Fibroblast of lung (primary cell): ENCODE results near the gene PLSCR4. TPM values are rescaled to one million over a fixed set of nuclear protein-coding genes. Genes with fewer than 3 reads are reported as not detected.

Experiments
- DNase-seq, 2 donors: peaks; one replicate each; pipeline versions ENCODE4 v3.0.0 to v3.0.0-alpha.2; 2010; ENCODE audit warnings: low read depth in 2 of 2
- H2AFZ ChIP-seq: 2 replicates; pipeline ENCODE4 v1.5.1; 2012; ENCODE audit warnings: low read length, control low read depth, inconsistent platforms
- H3K27ac ChIP-seq: 2 replicates; pipeline ENCODE4 v1.5.1; 2011; ENCODE audit warnings: low read length, control low read depth; ENCODE audit not compliant: insufficient read depth
- H3K27me3 ChIP-seq: 2 replicates; pipeline ENCODE4 v1.5.1; 2011; ENCODE audit warnings: mild to moderate bottlenecking, low read length; ENCODE audit not compliant: control insufficient read depth, insufficient read depth
- H3K36me3 ChIP-seq: 2 replicates; pipeline ENCODE4 v1.5.1; 2011; ENCODE audit warnings: low read length; ENCODE audit not compliant: control insufficient read depth, insufficient read depth
- H3K4me1 ChIP-seq: 2 replicates; pipeline ENCODE4 v1.5.1; 2011; ENCODE audit warnings: low read length; ENCODE audit not compliant: control insufficient read depth, insufficient read depth; ENCODE audit errors: extremely low read depth
- H3K4me2 ChIP-seq: 2 replicates; pipeline ENCODE4 v1.5.1; 2011; ENCODE audit warnings: low read length, control low read depth; ENCODE audit not compliant: insufficient read depth; ENCODE audit errors: extremely low read depth
- H3K4me3 ChIP-seq, 4 experiments: fragments of 200-600 bp in 1 of 4; sonication (generic) in 1 of 4; replicated peaks in 1 of 4; 2 replicates each; pipeline ENCODE4 v1.5.1; 2011 to 2016; ENCODE audit warnings: low read length in 4 of 4, low read depth in 3 of 4, mild to moderate bottlenecking in 3 of 4, control low read depth in 2 of 4, inconsistent platforms in 1 of 4, mixed read lengths in 1 of 4; ENCODE audit not compliant: insufficient read depth in 1 of 4; ENCODE audit errors: control extremely low read depth in 1 of 4
- H3K79me2 ChIP-seq: 2 replicates; pipeline ENCODE4 v1.5.1; 2012; ENCODE audit warnings: mild to moderate bottlenecking, low read length, inconsistent platforms; ENCODE audit not compliant: control insufficient read depth, insufficient read depth
- H3K9ac ChIP-seq: 2 replicates; pipeline ENCODE4 v1.5.1; 2011; ENCODE audit warnings: mild to moderate bottlenecking, low read length, control low read depth; ENCODE audit not compliant: insufficient read depth
- H3K9me3 ChIP-seq: 2 replicates; pipeline ENCODE4 v1.5.1; 2012; ENCODE audit warnings: low read depth, low read length; ENCODE audit not compliant: control insufficient read depth, insufficient read depth
- H4K20me1 ChIP-seq: 2 replicates; pipeline ENCODE4 v1.5.1; 2011; ENCODE audit warnings: low read length; ENCODE audit not compliant: control insufficient read depth, insufficient read depth; ENCODE audit errors: extremely low read depth
- CTCF ChIP-seq, 2 donors: IDR thresholded peaks in 1 of 2; conservative IDR thresholded peaks in 1 of 2; 1 replicate in 1 of 2; 2 replicates in 1 of 2; pipeline ENCODE4 v1.5.1; 2011 to 2012; ENCODE audit warnings: low read length in 2 of 2, control low read depth in 1 of 2, inconsistent platforms in 1 of 2, low read depth in 1 of 2, mild to moderate bottlenecking in 1 of 2
- EZH2 ChIP-seq: IDR thresholded peaks from 2 replicates; pipeline ENCODE4 v1.5.1; 2012; ENCODE audit warnings: low read length, control low read depth, mild to moderate bottlenecking; ENCODE audit errors: missing control alignments
- polyA plus RNA-seq, 2 donors: library from polyadenylated mRNA; depleted of rRNA in 1 of 2; stranded (reverse) in 1 of 2; unstranded in 1 of 2; fragments of >200 nt; gene quantifications; 2 replicates each; pipeline ENCODE4 v1.2.1, GENCODE V29; 2011 to 2012; ENCODE audit warnings: missing spikeins in 1 of 2
- total RNA-seq: library from RNA; depleted of rRNA; stranded (reverse); fragments of >200 nt; gene quantifications from 2 replicates; pipeline ENCODE4 v1.2.1, GENCODE V29; 2014

PLSCR4 gene
- total and polyA plus RNA-seq, 2 donors (not counting 1 experiment from before 2014, with no cell fraction given), result 36.7 to 57.6 TPM

GRCh38 chr3:146178006-146178689, 72.8 kb downstream of the PLSCR4 start:
- H3K36me3 ChIP-seq, result no peaks in the 10 kb centered on the region
- DNase-seq, result no peak
- no peak overlapping the region for H2AFZ ChIP-seq
- no peaks in the 10 kb centered on the region for H3K4me1 ChIP-seq
- H3K4me2 ChIP-seq, result no peak overlapping the region
- no peak overlapping the region for H3K27ac ChIP-seq
- no peak for TF ChIP-seq EZH2
- TF ChIP-seq CTCF (conservative IDR thresholded peaks at IDR 0.05 in 1 of 2, IDR thresholded peaks at IDR 0.05 in 1 of 2; ENCODE audit: low read depth in 1 of 2, low read length in 2 of 2), result no peak
- no peaks in the 10 kb centered on the region for H3K9me3 ChIP-seq
- no peaks in the 10 kb centered on the region for H3K27me3 ChIP-seq
- no peaks in the 10 kb centered on the region for H4K20me1 ChIP-seq
- H3K4me3 ChIP-seq, result no peak overlapping the region
- no peaks in the 10 kb centered on the region for H3K79me2 ChIP-seq
- H3K9ac ChIP-seq, result no peak overlapping the region

DNA sequence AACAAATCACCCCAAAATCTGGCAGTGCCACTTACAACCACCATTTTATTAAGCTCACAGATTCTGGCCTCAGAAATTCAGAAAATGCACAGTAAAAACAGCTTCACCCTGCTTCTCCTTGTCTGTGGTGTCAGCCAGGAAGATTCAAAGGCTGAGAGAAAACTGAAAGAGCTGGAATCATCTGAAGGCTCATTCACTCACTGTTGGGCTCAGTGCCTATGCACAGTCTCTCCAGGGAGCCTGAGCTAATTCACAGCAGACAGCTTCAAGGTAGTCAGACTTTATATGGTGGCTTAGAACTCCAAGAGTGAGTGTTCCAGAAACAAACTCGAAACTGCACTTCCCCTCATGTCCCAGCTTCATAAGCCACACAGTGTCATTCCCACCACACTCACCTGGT, 73.4 kb downstream of the PLSCR4 start:
- no peaks in the 10 kb centered on the region for H3K36me3 ChIP-seq
- H3K9me3 ChIP-seq, result no peaks in the 10 kb centered on the region
- DNase-seq, result no peak
- H4K20me1 ChIP-seq, result no peaks in the 10 kb centered on the region
- no peaks in the 10 kb centered on the region for H3K27me3 ChIP-seq
- no peak overlapping the region for H3K27ac ChIP-seq
- H3K9ac ChIP-seq, result no peak overlapping the region
- H3K4me2 ChIP-seq, result no peak overlapping the region
- H3K4me1 ChIP-seq, result no peaks in the 10 kb centered on the region
- no peak overlapping the region for H2AFZ ChIP-seq
- no peaks in the 10 kb centered on the region for H3K79me2 ChIP-seq
- no peak overlapping the region for H3K4me3 ChIP-seq
- TF ChIP-seq CTCF (conservative IDR thresholded peaks at IDR 0.05 in 1 of 2, IDR thresholded peaks at IDR 0.05 in 1 of 2; ENCODE audit: low read depth in 1 of 2, low read length in 2 of 2) (no peak), EZH2 (no peak)

DNA sequence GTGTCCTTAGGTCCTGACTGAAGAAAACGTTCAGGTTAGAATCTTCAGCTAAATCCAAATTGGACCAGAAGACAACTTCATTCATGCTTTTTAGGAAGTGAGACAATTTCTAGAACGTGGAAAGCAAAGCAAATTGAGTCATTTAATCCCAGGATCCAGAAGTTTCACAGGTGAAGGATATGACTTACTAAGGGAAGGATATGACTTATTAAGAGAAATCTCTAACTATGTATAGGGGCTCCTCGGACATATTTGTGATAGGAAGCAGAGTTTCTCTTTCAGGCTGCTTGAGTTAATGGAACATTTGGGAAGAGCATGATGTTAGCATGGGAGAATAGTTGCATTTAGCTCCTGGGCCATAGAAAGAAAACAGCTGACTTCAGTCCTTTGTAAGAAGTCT, 73.8 kb downstream of the PLSCR4 start:
- no peak overlapping the region for H3K4me3 ChIP-seq
- no peaks in the 10 kb centered on the region for H3K79me2 ChIP-seq
- H4K20me1 ChIP-seq, result no peaks in the 10 kb centered on the region
- H3K4me2 ChIP-seq, result no peak overlapping the region
- H3K9ac ChIP-seq, result no peak overlapping the region
- H3K36me3 ChIP-seq, result no peaks in the 10 kb centered on the region
- no peak overlapping the region for H2AFZ ChIP-seq
- no peaks in the 10 kb centered on the region for H3K27me3 ChIP-seq
- no peaks in the 10 kb centered on the region for H3K9me3 ChIP-seq
- no peak overlapping the region for H3K27ac ChIP-seq
- TF ChIP-seq CTCF (conservative IDR thresholded peaks at IDR 0.05 in 1 of 2, IDR thresholded peaks at IDR 0.05 in 1 of 2; ENCODE audit: low read depth in 1 of 2, low read length in 2 of 2) (no peak), EZH2 (no peak)
- no peak for DNase-seq
- H3K4me1 ChIP-seq, result no peaks in the 10 kb centered on the region
